ENCODE results near the gene PLPP3.

The PLPP3 gene

DNA sequence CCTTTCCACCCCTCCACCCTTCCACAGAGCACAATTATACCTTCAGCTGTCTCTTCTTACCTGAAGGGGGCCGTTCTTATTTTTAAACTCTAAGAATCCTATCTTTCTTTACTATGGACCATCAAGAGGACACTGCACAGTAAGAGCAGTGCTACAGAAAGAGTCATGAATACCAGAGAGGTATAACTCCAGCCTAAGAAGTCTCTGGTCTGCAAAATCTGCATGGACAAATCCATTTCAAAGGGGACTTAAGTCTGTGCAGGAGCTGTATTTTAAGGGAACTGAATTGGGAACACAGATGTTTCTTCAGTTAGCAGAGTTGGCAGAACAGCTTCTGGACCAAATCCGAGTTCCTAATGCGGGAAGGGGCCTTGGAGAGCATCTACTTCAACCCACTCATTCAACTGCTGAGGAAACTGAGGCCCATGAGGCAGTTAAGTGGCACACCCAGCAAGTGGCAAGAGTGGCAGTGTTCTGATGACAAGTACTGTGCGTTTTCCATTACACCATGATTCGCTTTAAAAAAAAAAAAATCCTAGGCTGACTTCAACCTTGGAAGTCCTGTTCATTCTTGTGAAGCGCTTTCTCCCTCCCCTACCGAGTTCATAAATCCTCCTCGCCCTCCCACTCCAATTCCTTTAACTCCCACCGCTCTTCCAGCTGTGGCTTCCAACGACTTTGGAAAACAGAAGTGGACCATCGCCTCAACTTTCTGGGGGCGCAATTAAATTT, 1.8 kb downstream of the PLPP3 start (continued):
- no peak for TF ChIP-seq ZNF555 (tag by site-specific recombination; conservative IDR thresholded peaks at IDR 0.05)
- TF ChIP-seq WT1 (tag by site-specific recombination; IDR thresholded peaks at IDR 0.05): peak; percentile 57; the same call in 1 of the 2 replicates
- TF ChIP-seq PRDM1 (tag by site-specific recombination; IDR thresholded peaks at IDR 0.05): no peak
- TF ChIP-seq GLIS1 (tag by site-specific recombination; IDR thresholded peaks at IDR 0.05): peak; percentile 9; the same call in 1 of the 2 replicates
- TF ChIP-seq ZNF433 (tag by site-specific recombination; IDR thresholded peaks at IDR 0.05; ENCODE audit: low read depth): no peak
- TF ChIP-seq ZNF341 (tag by site-specific recombination; IDR thresholded peaks at IDR 0.05; ENCODE audit: low read depth): no peak
- TF ChIP-seq ZFHX2 (tag by site-specific recombination; conservative IDR thresholded peaks at IDR 0.05): peak; percentile 87
- TF ChIP-seq TCF7L2 (IDR thresholded peaks at IDR 0.05; ENCODE audit: borderline replicate concordance, low read depth, low read length): no peak
- TF ChIP-seq, protein P1, sequence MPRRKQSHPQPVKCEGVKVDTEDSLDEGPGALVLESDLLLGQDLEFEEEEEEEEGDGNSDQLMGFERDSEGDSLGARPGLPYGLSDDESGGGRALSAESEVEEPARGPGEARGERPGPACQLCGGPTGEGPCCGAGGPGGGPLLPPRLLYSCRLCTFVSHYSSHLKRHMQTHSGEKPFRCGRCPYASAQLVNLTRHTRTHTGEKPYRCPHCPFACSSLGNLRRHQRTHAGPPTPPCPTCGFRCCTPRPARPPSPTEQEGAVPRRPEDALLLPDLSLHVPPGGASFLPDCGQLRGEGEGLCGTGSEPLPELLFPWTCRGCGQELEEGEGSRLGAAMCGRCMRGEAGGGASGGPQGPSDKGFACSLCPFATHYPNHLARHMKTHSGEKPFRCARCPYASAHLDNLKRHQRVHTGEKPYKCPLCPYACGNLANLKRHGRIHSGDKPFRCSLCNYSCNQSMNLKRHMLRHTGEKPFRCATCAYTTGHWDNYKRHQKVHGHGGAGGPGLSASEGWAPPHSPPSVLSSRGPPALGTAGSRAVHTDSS (tag by site-specific recombination; IDR thresholded peaks at IDR 0.05): no peak
- no peak for TF ChIP-seq SETDB1 (IDR thresholded peaks at IDR 0.05; ENCODE audit: insufficient read length, low read length)
- TF ChIP-seq, protein P2, sequence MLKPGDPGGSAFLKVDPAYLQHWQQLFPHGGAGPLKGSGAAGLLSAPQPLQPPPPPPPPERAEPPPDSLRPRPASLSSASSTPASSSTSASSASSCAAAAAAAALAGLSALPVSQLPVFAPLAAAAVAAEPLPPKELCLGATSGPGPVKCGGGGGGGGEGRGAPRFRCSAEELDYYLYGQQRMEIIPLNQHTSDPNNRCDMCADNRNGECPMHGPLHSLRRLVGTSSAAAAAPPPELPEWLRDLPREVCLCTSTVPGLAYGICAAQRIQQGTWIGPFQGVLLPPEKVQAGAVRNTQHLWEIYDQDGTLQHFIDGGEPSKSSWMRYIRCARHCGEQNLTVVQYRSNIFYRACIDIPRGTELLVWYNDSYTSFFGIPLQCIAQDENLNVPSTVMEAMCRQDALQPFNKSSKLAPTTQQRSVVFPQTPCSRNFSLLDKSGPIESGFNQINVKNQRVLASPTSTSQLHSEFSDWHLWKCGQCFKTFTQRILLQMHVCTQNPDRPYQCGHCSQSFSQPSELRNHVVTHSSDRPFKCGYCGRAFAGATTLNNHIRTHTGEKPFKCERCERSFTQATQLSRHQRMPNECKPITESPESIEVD (tag by site-specific recombination; IDR thresholded peaks at IDR 0.05): no peak
- no peak for TF ChIP-seq OSR2 (tag by site-specific recombination; IDR thresholded peaks at IDR 0.05)

DNA sequence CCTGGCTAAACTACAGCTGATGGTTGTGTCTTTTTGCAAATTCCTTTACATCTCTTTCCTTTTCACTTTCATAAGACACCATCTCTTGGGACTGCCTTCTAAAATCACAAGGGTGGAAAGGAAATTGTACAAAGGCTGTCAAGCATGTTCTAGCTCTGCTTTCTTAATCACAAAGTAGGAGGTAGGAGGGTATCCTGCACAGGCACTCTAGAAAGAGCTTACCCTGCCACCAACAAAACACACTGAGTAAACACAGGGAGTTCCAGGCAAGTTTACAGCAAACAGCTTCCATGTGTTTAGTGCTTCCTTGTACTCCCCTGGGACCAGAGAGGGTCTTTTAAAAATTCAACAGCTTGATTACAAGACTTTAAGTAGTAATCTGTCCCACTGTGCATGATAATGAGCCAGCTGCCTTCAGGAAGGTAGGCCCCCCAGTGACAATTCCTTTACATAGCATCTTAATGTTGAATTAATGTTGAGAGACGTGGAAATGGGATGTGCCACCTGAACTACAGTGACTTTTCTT, 2.4 kb downstream of the PLPP3 start:
- Histone ChIP-seq H3K36me3 (ENCODE audit: control insufficient read depth in 2 of 2, insufficient read depth in 1 of 2, low read length in 2 of 2) (no peaks in the 10 kb centered on the region), H3K9me3 (ENCODE audit: control insufficient read depth, insufficient read depth, low read depth, low read length) (no peaks in the 10 kb centered on the region), H3K4me1 (ENCODE audit: control insufficient read depth, insufficient read depth, low read length) (peaks cover 20% of the 10 kb centered on the region), H3K27ac (ENCODE audit: extremely low read depth, low read depth, low read length) (no peak overlapping the region), H3K4me3 (ENCODE audit: low read depth, low read length) (no peak overlapping the region; the same call in none of the 2 replicates)
- ChIA-PET POLR2A (interaction anchor here (1.0 to 1.2 kb wide), 2 partner anchors 23 to 49 kb away, joined by 3 read pairs; no protein-coding TSS in a partner anchor), CTCF (interaction anchor here (0.5 to 2.3 kb wide), 19 partner anchors 8 to 1291 kb away, joined by 3 to 9 read pairs (median 3); no protein-coding TSS in a partner anchor)
- TF ChIP-seq ZNF473 (tag by site-specific recombination; IDR thresholded peaks at IDR 0.05) (no peak), ZNF266 (tag by site-specific recombination; IDR thresholded peaks at IDR 0.05; ENCODE audit: low read depth) (no peak), ZNF423 (tag by site-specific recombination; IDR thresholded peaks at IDR 0.05) (no peak), ZNF785 (tag by site-specific recombination; IDR thresholded peaks at IDR 0.05) (no peak), SCRT1 (tag by site-specific recombination; IDR thresholded peaks at IDR 0.05; ENCODE audit: borderline replicate concordance) (0 out of 2 replicates have a peak, but pooled peaks have one; percentile 28), FEZF1 (tag by site-specific recombination; IDR thresholded peaks at IDR 0.05) (no peak), KLF8 (tag by site-specific recombination; IDR thresholded peaks at IDR 0.05) (no peak), ZNF274 (IDR thresholded peaks at IDR 0.05; ENCODE audit: low read length) (no peak), ZNF274 (tag by site-specific recombination; IDR thresholded peaks at IDR 0.05; ENCODE audit: borderline replicate concordance) (no peak), ZNF654 (tag by site-specific recombination; IDR thresholded peaks at IDR 0.05; ENCODE audit: low read depth) (peak; percentile 50), ZNF221 (tag by site-specific recombination; IDR thresholded peaks at IDR 0.05; ENCODE audit: borderline replicate concordance) (no peak), ZNF169 (tag by site-specific recombination; IDR thresholded peaks at IDR 0.05) (no peak), REPIN1 (tag by site-specific recombination; IDR thresholded peaks at IDR 0.05; ENCODE audit: low read depth) (no peak), ZNF501 (tag by site-specific recombination; IDR thresholded peaks at IDR 0.05) (no peak), ZNF366 (tag by site-specific recombination; conservative IDR thresholded peaks at IDR 0.05) (0 out of 2 replicates have a peak, but pooled peaks have one; percentile 28)
- TF ChIP-seq, protein P3, sequence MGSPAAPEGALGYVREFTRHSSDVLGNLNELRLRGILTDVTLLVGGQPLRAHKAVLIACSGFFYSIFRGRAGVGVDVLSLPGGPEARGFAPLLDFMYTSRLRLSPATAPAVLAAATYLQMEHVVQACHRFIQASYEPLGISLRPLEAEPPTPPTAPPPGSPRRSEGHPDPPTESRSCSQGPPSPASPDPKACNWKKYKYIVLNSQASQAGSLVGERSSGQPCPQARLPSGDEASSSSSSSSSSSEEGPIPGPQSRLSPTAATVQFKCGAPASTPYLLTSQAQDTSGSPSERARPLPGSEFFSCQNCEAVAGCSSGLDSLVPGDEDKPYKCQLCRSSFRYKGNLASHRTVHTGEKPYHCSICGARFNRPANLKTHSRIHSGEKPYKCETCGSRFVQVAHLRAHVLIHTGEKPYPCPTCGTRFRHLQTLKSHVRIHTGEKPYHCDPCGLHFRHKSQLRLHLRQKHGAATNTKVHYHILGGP (tag by site-specific recombination; IDR thresholded peaks at IDR 0.05): no peak
- TF ChIP-seq, protein P4, sequence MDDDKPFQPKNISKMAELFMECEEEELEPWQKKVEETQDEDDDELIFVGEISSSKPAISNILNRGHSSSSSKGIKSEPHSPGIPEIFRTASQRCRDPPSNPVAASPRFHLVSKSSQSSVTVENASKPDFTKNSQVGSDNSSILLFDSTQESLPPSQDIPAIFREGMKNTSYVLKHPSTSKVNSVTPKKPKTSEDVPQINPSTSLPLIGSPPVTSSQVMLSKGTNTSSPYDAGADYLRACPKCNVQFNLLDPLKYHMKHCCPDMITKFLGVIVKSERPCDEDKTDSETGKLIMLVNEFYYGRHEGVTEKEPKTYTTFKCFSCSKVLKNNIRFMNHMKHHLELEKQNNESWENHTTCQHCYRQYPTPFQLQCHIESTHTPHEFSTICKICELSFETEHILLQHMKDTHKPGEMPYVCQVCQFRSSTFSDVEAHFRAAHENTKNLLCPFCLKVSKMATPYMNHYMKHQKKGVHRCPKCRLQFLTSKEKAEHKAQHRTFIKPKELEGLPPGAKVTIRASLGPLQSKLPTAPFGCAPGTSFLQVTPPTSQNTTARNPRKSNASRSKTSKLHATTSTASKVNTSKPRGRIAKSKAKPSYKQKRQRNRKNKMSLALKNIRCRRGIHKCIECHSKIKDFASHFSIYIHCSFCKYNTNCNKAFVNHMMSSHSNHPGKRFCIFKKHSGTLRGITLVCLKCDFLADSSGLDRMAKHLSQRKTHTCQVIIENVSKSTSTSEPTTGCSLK (tag by site-specific recombination; IDR thresholded peaks at IDR 0.05): no peak

Data from HEK293 (cell line).